Psoas muscle (tissue), 8 donors: ENCODE data around the gene ZFP92. TPM values are rescaled to one million over a fixed set of nuclear protein-coding genes. Genes with fewer than 3 reads are reported as not detected.

ENCODE experiments used
- ATAC-seq, 4 donors: fragments of 200-7000 bp; cut with Tn5 transposase; one replicate each; pipeline ENCODE4 v1.9.1; 2020; ENCODE audit warnings: moderate library complexity in 3 of 4, mild to moderate bottlenecking in 2 of 4
- DNase-seq, 2 donors: peaks; one replicate each; pipeline ENCODE4 v3.0.0-alpha.2; 2020
- H3K27ac ChIP-seq: fragments of 200-600 bp; one replicate; pipeline ENCODE4 v1.8.0; 2022
- H3K27me3 ChIP-seq, 3 donors: fragments of 200-600 bp in 1 of 3; one replicate each; pipeline versions ENCODE4 v1.6.1 to v1.8.0; 2013 to 2022; ENCODE audit warnings: low read length in 2 of 3, mild to moderate bottlenecking in 2 of 3, moderate library complexity in 1 of 3; ENCODE audit not compliant: insufficient read depth in 3 of 3
- H3K36me3 ChIP-seq, 2 donors: fragments of 200-600 bp in 1 of 2; one replicate each; pipeline versions ENCODE4 v1.6.1 to v1.8.0; 2013 to 2022; ENCODE audit warnings: low read depth in 1 of 2, mild to moderate bottlenecking in 1 of 2, moderate library complexity in 1 of 2; ENCODE audit not compliant: insufficient read depth in 1 of 2
- H3K4me1 ChIP-seq: fragments of 200-600 bp; one replicate; pipeline ENCODE4 v1.8.0; 2022
- H3K4me3 ChIP-seq: fragments of 200-600 bp; one replicate; pipeline ENCODE4 v1.8.0; 2022; ENCODE audit warnings: mild to moderate bottlenecking
- H3K9me3 ChIP-seq: fragments of 200-600 bp; one replicate; pipeline ENCODE4 v1.8.0; 2022
- CTCF ChIP-seq: fragments of 200-600 bp; IDR thresholded peaks from one replicate; pipeline ENCODE4 v1.8.0; 2022; ENCODE audit warnings: antibody characterized with exemption
- WGBS, 3 donors: extraction: QIAGEN DNeasy Blood & Tissue Kit; methylation state at CpG; one replicate each; pipeline versions ENCODE4 v1.1.6 to v1.1.7; 2013; 5-methylcytosine and 5-hydroxymethylcytosine counted together
- intact Hi-C, 2 donors: fragments of 100-400 bp; cut with DNase I; formaldehyde crosslinking; loops; one replicate each; pipeline versions ENCODE4 v1.11.0 to v1.14.2; 2022
- polyA plus RNA-seq, 3 donors: library from polyadenylated mRNA; stranded (reverse); fragments of 200-250 nt; gene quantifications; one replicate each; pipeline ENCODE4 v1.2.3, GENCODE V29; 2013
- total RNA-seq, 4 donors: library from RNA; stranded (reverse); fragmentation: NEBNext Ultra II Directional in 2 of 4; extraction: Animal tissue kit (Norgen Biotek cat#: 25700) in 2 of 4; gene quantifications; one replicate each; pipeline versions ENCODE4 v1.2.1 to v1.2.4, GENCODE V29; 2021 to 2023
- donor health status: healthy with polysubstance abuse.
- donor health status: DM: no; HTN: no; CAD: no; lungs with moderate emphysema.
- donor health status: Bipolar disorder and iron deficiency.
- donor health status: healthy.
- donor health status: DM: yes; HTN: yes; CAD: no.
- donor health status: DM: no; HTN: no; CAD: no.
- donor health status: DM: no; HTN: no; CAD: no.
- donor health status: DM: yes; HTN: yes; CAD: no.

ZFP92 gene
- total and polyA plus RNA-seq, 7 donors: 0.10 to 0.50 (median 0.30) TPM

GRCh38 chrX:153430796-153431195 lies 19.5 kb downstream of the ZFP92 start:
- ATAC-seq (no peak), DNase-seq (no peak)
- Histone ChIP-seq H3K4me1 (no peaks in the 10 kb centered on the region), H3K4me3 (no peak overlapping the region), H3K27me3 (peaks cover 0 to 26% (median 0%) of the 10 kb centered on the region in 3 donors), H3K27ac (no peak overlapping the region), H3K9me3 (peaks cover 7% of the 10 kb centered on the region), H3K36me3 (no peaks in the 10 kb centered on the region)
- no peak for TF ChIP-seq CTCF
- 79 to 87% (median 82%) methylated on average over 6 of the region's 6 CpGs for WGBS, 3 donors
- intact Hi-C loops: no loop called here

- H3K4me1 ChIP-seq: no peaks in the 10 kb centered on the region
- 76 to 80% (median 78%) methylated on average over 5 to 12 of the region's 12 CpGs for WGBS, 3 donors
- H3K4me3 ChIP-seq: no peak overlapping the region
- DNase-seq (no peak), ATAC-seq (no peak)
- H3K9me3 ChIP-seq: peaks cover 7% of the 10 kb centered on the region
- peaks cover 0 to 26% (median 0%) of the 10 kb centered on the region in 3 donors for H3K27me3 ChIP-seq
- no peaks in the 10 kb centered on the region for H3K36me3 ChIP-seq
- intact Hi-C loops: no loop called here
- no peak for TF ChIP-seq CTCF
- H3K27ac ChIP-seq: no peak overlapping the region
Observed at GRCh38 chrX:153433161-153433680, 21.9 kb downstream of the ZFP92 start.

- intact Hi-C loops: no loop called here
- ATAC-seq (no peak), DNase-seq (no peak)
- Histone ChIP-seq H3K36me3 (no peaks in the 10 kb centered on the region), H3K4me3 (no peak overlapping the region), H3K27me3 (peaks cover 0 to 31% (median 0%) of the 10 kb centered on the region in 3 donors), H3K27ac (no peak overlapping the region), H3K4me1 (no peaks in the 10 kb centered on the region), H3K9me3 (peaks cover 7% of the 10 kb centered on the region)
- no peak for TF ChIP-seq CTCF
- WGBS, 3 donors: 88 to 90% (median 89%) methylated on average over 15 to 17 of the region's 17 CpGs
Observed at GRCh38 chrX:153433781-153434285, 22.6 kb downstream of the ZFP92 start.

- 50 to 72% (median 56%) methylated on average over 8 of the region's 8 CpGs for WGBS, 3 donors
- Histone ChIP-seq H3K27ac (no peak overlapping the region), H3K4me3 (no peak overlapping the region), H3K27me3 (peaks cover 0 to 32% (median 0%) of the 10 kb centered on the region in 3 donors), H3K36me3 (no peaks in the 10 kb centered on the region), H3K4me1 (no peaks in the 10 kb centered on the region), H3K9me3 (peaks cover 7% of the 10 kb centered on the region)
- DNase-seq: no peak
- ATAC-seq: no peak
- intact Hi-C loops: no loop called here
- TF ChIP-seq CTCF: no peak
Observed at GRCh38 chrX:153434801-153435200, 23.5 kb downstream of the ZFP92 start.

- intact Hi-C loops: no loop called here
- WGBS, 3 donors: 62 to 80% (median 77%) methylated on average over 3 of the region's 3 CpGs
- no peak overlapping the region for H3K27ac ChIP-seq
Observed at GRCh38 chrX:153435845-153436244, 24.6 kb downstream of the ZFP92 start.

More at GRCh38 chrX:153435845-153436244, 24.6 kb downstream of the ZFP92 start:
- ATAC-seq (no peak), DNase-seq (no peak)
- Histone ChIP-seq H3K36me3 (no peaks in the 10 kb centered on the region), H3K9me3 (peaks cover 3% of the 10 kb centered on the region), H3K27me3 (peaks cover 0 to 32% (median 0%) of the 10 kb centered on the region in 3 donors), H3K4me1 (no peaks in the 10 kb centered on the region), H3K4me3 (no peak overlapping the region)
- no peak for TF ChIP-seq CTCF
